RPMI8226 (cell line): ENCODE results near the gene ATCAY.
"Not testable (repeated sequence)": the region's sequence is repeated elsewhere in the genome, so short reads cannot be mapped to it uniquely, and the experiment has no call there.

Experiments
- DNase-seq: peaks from one replicate; pipeline ENCODE4 v3.0.0-alpha.2; 2015

The ATCAY gene

DNA sequence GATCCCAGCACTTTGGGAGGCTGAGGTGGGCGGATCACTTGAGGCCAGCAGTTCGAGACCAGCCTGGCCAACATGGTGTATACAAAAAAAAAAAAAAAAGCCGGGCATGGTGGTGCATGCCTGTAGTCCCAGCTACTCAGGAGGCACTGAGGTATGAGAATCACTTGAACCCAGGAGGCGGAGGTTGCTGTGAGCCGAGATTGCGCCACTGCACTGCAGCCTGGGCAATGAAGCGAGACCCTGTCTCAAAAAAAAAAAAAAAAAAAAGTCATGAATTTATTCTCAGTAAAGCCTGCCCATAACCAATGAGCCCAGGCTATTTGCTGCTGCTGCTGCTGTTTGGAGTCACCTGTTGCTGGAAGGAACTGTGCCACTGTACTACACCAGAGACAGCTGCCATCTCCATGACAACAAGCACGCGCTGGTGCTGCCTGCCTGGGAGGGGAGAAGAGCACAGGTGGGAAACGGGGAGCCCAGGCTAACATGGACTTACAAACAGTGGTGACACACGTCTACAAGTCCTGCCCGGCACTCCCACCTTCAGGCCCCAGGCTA, 23.0 kb upstream of the ATCAY start:
- peak; percentile 70 for DNase-seq

DNA sequence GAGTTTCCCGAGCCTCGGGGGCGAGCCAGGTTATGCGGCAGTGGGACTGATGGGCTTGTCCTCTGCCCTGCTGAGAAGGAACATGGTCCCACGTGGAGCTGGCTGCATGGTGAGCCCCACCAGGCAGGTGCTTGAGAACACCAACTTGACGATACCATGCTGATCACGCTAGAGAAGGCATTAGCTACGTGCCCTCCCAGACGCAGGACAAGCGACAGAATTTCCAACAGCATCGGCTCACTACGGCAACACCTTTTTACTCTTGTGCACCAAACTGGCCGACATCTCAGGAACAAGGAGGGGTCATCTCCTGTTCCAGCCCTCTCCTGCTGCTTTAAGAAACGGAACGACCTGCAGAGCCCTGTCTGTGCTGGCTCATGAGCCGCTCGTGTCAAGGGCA, 20.0 kb upstream of the ATCAY start:
- no peak for DNase-seq

DNA sequence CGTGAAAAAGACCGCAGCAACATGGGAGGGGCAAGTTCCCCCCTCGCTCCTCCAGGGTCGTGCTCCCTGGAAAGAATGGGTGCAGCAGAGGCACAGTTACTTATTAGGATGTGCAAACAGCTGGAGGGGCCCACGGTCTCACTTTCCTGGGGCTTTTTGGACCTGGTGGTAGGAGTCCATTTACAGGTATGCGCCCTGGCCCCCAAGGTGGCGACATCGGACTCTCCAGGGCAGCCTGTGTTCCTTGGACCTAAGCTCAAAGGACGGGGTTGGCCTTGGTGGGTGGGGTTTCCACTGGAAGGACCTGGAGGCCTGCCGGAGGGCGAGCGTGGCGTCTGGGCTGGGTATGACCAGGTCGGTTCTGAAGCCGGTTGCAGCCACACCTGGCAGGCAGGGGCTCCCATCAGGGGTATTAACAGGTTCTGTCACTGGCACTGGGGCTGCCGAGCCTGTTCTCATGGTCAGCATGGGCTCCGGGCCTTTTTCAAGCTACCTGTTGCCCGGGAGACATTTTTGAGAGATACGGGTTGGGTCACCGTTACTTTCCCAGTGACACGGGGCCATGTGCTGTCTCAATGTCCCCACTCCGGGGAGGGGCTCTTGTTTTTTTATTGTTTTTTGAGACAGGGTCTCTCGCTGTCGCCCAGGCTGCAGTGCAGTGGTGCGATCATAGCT, 17.5 kb upstream of the ATCAY start:
- no peak for DNase-seq

DNA sequence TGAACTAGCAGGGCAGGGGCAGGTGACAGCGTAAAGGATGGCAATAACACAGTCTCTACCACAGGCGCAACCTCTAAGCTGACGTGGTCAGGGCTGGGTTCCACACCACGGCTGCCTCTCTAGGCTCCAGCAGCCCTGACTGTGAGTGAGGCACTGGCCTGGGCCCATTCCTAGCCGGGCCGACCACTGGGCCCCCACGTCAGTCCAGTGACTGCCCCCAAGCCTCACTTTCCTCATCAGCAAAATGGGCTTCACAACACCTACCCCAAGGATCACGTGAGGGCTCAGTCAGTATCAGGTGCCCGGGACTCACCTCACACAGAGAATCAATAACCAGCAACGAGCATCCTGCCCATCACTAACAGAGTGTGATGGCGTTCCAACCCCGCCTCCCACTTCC, 16.8 kb upstream of the ATCAY start:
- DNase-seq, result no peak

DNA sequence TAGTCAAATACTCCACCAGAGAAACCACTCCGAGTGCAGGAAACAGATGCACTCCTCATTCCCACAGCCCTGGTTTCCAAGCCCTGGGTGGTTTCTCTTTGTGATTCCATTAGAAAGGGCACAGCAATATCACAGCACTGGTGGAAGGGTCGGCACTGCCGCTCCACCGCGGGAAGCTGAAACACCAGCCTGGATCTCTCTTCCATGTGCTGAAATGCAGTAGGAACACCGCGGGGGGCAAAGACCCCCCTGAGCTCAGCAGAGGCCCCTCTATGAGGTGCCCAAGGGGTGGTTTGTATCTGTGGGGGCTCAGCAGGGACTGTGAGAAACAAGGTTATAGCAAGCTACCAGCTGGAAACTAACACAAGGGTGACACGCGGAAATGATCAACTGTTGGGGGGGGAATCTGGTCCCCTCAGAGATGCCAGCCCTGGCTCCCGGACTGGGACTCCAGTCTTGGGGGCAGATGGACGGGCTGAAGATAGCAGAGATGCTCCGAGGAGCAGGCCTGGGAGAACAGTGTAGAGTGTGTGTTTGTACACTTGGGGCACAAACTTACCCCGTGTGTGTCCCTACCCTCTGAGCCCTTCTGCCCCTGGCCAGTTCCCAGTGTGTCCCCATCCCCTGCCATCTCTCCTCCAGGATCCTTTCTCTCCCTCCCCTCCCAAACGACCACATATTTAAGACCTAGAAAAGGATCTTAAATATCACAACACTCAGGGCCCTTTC, 13.4 kb upstream of the ATCAY start:
- no peak for DNase-seq

DNA sequence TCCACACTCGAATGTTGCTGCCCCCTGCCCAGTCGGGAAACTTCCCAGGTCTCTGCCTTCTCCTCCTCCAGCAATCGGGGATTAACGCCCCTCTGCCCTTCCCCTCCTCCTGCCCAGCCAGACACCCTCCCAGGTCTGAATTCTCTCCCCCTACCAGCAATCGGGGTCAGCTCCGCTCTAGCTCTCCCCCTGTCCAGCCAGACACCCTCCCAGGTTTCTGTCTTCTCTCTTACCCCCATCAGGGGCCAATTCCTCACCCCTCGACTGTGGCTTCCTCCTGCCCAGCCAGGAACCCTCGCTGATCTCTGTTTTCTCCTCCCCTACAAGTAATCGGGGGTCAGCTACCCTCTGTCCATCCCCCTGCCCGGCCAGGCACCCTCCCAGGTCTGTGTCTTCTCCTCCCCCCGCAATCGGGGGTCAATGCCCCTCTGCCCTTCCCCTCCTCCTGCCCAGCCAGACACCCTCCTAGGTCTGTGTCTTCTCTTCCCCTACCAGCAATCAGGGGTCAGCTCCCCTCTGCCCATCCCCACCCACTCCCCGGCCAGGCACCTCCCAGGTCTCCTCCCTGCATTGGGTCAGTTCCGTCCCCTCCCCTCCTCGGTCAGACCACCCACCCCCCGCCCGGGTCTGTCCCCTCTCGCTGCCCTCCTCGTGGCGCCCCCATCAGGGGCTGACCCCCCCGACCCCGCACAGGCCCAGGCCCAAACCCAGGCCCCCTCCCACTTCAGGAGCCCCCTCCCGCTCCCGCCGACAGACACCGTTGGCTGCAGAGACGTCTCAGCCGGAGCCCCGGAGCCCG, 12.3 kb upstream of the ATCAY start:
- DNase-seq, result no peak

DNA sequence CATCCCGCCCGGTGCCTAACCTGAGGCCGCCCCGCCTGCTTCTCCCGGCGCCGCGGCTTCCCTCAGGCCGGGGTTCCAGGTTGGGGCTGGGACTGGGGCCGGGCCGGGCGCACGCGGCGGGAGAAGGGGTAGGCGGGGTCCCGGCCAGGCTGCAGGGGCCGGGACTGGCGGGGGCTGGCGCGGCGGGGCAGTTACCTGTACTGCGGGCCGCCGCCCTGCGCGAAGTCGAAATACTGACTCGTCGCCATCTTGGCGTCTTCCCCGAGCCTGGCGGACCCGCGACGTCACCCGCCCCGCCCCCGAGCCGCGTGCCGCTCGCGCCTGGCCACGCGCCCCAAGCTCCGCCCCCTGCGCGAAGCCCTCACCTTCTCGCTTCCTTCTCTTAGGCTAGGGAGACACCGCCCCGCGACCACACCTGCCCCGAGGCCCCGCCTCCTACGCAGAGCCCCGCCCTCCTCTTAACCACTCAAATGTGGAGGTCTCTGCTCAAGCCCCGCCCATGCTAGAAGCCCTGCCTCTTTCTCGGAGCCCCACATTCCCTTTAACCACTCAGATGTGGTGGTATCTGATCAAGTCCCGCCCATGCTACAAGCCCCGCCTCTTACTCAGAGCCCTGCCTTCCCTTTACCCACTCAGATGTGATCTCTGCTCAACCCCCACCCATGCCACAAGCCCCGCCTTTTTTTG, 11.6 kb upstream of the ATCAY start, which contains the start of gene ZFR2:
TSS of gene ZFR2 (minus strand) at position 269 of the 687 bp plus-strand sequence. CDS start at position 248, 21 bp downstream.
- no peak for DNase-seq

DNA sequence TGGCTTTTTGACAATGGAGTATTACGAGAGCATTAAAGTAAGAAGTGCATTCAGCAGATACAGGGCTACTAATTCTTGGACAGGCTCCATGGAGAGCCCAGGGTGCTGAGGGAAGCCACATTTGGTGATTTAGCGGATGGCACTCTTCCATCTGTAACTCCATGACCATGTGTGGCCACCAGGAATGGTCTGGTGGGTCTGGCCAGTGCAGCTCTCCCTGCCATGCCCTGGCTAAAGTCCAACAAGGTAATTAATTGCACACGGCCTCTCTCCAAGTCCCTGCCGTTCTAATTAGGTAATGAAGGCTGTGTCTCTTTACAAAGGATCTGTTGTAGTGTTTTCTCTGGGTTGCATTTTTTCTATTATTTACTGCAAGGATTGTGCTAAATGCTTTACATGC, 7.3 kb upstream of the ATCAY start:
- DNase-seq, result peak; percentile 54

DNA sequence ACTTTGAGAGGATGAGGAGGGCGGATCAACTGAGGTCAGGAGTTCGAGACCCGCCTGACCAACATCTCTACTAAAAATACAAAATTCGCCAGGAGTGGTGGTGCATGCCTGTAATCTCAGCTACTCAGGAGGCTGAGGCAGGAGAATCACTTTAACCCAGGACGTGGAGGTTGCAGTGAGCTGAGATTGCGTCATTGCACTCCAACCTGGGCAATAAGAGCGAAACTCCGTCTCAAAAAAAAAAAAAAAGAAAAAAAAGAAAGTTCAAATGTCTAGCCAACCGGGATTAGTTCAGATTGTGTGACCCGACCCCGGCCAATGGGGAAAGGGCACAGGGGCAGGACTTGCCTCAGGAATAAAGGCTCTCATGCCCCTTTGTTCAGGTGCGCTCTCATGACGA, 5.8 kb upstream of the ATCAY start:
- DNase-seq, result peak; percentile 39

DNA sequence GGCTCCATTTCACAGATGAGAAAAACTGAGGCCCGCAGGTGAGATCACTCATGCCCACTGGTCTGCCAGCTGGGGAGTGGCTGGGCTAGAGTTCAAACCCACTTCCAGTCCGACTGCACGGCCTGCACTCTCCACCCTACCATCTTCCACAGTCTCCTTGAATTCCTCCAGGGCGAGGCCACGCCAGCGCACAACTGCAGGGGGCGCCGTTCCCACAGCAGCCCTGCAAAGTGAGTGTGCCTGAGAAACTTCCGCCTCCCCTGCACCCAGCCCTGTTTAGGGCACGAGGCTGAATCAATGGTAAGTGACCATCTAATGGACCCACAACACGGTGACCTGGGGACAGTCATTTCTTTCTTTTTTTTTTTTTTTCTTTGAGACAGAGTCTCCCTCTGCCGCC, 829 bp upstream of the ATCAY start:
- no peak for DNase-seq

DNA sequence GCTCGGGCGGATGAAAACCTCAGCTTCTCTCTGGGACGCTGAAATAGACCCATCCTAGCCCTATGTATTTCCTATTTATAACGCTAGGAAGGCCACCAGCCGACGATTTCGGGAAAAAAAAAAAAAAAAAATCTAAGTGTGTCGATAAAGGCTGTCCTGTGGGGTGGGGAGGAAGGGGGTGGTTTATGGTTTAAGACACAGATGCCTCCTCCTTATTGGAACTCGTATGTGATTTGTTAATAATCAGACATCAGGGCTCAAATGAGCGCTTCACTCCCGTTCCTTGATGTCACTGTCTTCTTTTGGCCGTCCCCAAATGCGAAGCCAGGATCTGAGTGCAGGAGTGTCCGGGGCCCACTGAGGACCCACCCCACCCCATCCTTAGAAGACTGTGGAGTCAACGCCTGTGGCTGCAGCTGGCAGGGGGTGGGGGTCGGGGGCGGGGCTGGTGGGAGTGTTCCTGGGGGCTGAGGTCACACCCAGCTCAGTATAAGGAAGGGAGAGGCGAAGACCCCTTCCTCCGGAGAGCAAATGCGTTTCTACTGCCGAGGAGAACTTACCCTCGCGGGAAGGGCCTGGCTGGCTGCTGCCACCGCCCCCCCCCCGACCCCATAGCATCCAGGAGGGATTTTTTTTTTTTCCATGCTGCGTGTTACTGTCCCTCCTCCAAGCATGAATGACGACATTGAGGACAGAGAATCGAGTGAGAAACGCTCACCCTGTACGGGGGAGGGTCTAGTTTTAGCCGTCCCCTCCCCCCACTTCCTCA, 971 bp downstream of the ATCAY start:
- DNase-seq, result no peak

DNA sequence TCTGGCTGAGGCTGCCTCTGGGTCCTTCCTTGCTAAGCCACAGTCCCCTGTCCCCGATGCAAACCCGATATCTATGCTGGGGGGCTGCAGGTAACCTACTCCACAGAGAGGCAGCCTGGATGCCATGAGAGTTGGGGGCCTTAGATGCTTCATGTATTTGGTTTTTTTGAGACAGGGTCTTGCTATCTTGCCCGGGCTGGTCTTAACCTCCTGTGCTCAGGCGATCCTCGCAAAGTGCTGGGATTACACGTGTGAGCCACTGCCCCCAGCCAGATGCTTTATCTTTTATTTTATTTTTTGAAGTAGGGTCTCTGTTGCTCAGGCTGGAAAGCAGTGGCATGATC, 1.5 kb downstream of the ATCAY start:
- no peak for DNase-seq

DNA sequence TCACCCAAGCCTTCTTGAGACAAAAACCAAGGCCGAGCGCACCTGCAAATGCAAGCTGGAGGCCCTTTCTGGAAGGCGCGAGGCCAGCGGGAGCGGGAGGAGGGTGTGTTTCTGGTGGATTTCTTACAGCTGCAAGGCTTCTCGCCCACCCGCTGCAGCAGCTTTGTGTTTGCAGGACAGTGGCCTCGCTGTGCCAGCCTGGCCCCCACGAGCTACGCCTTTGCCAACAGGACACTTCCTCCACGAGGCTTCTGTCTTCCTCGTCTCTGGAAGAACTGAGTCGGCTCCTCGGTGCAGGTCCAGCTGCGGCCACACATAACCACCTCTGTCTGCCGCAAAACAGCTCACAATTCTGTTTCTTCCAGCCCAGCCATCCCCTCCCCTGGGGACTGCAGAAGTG, 10.1 kb downstream of the ATCAY start:
- DNase-seq, result no peak

DNA sequence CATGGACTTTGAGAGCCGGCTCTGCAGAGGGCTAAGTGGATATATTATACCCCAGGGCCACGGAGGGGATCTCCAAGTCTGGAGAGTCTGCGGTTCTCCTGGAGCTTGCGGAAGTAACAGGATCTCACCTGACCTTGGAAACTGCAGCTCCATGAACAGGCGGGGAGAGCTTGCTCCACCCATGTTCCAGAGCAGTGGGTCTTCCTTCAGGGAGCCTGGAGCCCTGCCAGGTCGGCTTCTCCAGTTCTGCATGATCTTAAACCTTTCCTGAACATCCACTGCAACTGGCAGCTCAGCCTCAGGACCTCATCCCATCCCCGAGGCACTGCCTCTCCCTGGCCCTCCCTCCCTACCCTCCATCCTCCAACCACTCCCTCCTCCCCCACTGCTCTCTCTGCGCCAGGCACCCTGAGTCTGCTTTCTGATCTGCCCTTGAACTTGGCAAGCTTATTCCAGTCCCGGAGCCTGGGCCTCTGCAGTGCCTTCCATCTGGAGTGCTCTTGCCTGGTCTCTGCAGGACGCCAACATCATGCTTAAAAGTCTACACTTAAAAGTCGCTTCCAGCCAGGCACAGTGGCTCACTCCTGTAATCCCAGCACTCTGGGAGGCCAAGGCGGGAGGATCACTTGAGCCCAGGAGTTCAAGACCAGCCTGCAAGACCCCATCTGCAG, 13.2 kb downstream of the ATCAY start:
- no peak for DNase-seq

DNA sequence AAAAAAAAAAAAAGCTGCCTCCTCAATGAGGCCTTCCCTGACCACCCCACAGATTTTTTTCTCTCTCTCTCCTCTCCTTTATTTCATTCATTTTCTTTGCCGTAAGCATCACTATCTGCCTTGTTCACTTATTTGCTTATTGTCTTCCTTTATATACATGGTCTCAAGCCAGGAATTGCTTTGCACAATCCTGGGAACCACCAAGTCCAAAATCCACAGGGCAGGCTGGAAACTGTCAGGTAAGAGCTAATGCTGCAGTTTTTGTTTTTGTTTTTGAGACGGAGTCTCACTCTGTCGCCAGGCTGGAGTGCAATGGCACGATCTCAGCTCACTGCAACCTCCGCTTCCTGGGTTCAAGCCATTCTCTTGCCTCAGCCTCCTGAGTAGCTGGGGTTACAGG, 14.5 kb downstream of the ATCAY start:
- not testable (repeated sequence) for DNase-seq

DNA sequence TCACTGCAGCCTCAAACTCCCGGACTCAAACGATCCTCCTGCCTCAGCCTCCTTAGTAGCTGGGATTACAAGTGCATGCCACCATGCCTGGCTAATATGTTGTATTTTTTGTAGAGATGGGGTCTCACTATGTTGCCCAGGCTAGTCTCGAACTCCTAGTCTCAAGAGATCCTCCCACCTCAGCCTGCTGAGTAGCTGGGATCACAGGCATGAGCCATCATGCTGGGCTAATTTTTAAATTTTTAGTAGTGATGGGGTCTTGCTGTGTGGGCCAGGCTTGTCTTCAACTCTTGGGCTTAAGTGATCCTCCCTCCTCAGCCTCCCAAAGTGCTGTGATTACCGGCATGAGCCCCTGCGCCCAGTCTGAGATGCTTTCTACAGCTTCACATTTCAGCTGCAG, 15.3 kb downstream of the ATCAY start:
- DNase-seq, result no peak

DNA sequence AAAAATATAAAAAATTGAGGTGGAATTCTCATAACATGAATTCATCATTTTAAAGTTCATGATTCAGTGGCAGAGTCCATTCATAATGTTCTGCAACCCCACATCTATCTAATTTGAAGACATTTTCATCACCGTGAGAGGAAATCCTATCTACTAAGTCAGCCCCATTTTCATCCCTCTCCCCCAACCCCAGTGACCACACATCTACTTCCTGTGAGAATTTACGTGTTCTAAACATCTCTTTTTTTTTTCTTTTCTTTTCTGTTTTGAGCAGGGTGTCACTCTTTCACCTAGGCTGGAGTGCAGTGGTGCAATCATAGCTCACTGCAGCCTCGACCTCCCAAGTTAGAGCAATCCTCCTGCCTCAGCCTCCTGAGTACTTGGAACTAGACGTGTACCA, 17.5 kb downstream of the ATCAY start:
- DNase-seq, result no peak

DNA sequence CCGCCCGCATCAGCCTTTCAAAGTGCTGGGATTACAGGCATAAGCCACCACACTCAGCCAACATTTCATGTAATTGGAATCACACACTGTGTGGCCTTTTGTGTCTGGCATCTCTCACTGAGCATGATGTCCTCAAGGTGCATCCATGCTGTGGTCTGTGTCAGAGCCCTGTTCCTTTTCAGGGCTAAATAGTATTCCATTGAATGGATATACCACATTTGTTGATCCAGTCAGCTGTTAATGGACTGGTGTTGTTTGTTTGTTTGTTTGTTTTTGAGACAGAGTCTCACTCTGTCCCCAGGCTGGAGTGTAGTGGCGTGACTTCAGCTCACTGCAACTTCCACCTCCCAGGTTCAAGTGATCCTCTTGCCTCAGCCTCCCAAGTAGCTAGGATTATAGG, 17.9 kb downstream of the ATCAY start:
- DNase-seq, result no peak

DNA sequence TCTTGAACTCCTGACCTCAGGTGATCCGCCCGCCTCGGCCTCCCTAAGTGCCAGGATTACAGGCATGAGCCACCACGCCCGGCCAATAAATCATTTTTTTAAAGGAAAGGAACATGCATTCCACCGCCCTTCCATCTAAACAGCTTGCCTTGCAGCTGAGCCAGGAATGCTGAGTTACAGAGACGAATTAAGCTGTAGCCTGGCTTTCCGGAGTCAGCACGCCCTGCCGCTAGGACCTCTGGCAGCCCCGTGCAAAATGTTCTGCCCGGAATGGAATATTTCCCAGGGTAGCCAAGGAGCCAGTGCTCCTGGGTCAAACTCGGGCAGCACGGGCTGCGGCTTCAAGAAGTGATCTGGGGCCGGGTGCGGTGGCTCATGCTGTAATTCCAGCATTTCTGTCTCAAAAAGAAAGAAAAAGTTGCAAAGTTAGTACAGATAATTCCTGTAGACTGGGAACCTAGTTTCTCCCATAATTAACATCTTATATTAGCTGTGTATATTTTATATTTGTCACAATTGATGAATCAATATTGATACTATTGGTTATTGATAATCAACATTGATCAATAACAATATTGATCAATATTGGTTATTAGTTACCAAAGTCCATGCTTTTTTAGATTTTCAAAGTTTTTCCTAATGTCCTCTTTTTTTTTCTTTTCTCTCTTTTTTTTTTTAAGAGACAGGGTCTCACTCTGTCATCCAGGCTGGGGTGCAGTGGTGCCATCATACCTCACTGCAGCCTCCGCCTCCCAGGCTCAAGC, 19.2 kb downstream of the ATCAY start:
- DNase-seq, result no peak

DNA sequence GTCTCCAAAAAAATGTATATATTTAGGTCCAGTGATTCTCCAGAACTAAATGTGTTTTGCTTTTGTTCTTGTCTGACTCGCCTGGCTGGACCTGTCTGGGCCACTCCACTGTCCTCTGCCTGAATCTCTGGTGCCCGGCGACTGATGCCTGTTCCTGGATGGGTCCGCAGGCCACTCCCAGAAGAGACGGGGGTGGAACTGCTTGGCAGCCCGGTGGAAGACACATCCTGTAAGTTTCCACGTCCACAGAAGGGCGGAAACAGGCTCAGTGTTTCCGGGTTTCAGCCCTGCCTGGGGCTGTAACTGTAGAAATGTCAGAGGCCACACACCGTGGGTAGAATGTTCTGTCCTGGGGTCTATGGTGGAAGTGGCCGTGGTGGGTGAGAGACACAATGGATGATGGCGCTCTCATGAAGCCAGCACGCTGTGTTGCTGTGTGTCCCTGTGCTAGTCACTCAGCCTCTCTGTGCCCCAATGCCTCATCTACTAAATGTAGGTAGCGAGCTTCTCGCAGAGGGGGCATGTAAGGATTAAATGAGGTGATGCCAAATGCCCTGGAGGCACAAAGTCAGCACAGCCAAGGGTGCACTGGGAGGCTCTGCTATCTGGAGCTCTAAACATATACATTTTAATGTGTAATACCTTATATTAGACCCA, 22.0 kb downstream of the ATCAY start:
- no peak for DNase-seq
